Spinal cord (tissue), 10 donors: Measurements from ENCODE around the gene GSK3B. TPM values are rescaled to one million over a fixed set of nuclear protein-coding genes. Genes with fewer than 3 reads are reported as not detected.

Experiments used
- DNase-seq, 6 donors: peaks; one replicate each; pipeline versions ENCODE4 v3.0.0 to v3.0.0-alpha.2; 2013 to 2015; ENCODE audit warnings: low spot score in 6 of 6, low read depth in 4 of 6
- H3K27ac ChIP-seq: one replicate; pipeline ENCODE4 v1.5.1; 2013; ENCODE audit warnings: low read depth, low read length, control low read depth
- H3K27me3 ChIP-seq: one replicate; pipeline ENCODE4 v1.6.1; 2013; ENCODE audit warnings: low read length; ENCODE audit not compliant: control insufficient read depth, insufficient read depth
- H3K36me3 ChIP-seq: one replicate; pipeline ENCODE4 v1.6.1; 2013; ENCODE audit warnings: low read length; ENCODE audit not compliant: control insufficient read depth, insufficient read depth
- H3K4me1 ChIP-seq: one replicate; pipeline ENCODE4 v1.6.1; 2013; ENCODE audit warnings: low read length; ENCODE audit not compliant: control insufficient read depth, insufficient read depth
- H3K4me3 ChIP-seq: one replicate; pipeline ENCODE4 v1.5.1; 2013; ENCODE audit warnings: low read depth, low read length, control low read depth
- H3K9me3 ChIP-seq: one replicate; pipeline ENCODE4 v1.6.1; 2013; ENCODE audit warnings: low read length; ENCODE audit not compliant: control insufficient read depth, insufficient read depth
- WGBS: methylation state at CpG from one replicate; pipeline ENCODE4 v1.1.5; 2013; ENCODE audit warnings: missing lambda C conversion rate; ENCODE audit not compliant: insufficient coverage; 5-methylcytosine and 5-hydroxymethylcytosine counted together
- polyA plus RNA-seq, 2 donors: library from polyadenylated mRNA; unstranded; fragments of 120-200 nt; gene quantifications; one replicate each; pipeline ENCODE4 v1.2.1, GENCODE V29; 2013; ENCODE audit not compliant: insufficient read length in 2 of 2
- total RNA-seq, 2 donors: library from RNA; depleted of rRNA in 1 of 2; stranded (reverse); fragments of 120-200 nt in 1 of 2; fragments of >200 nt in 1 of 2; gene quantifications; one replicate each; pipeline versions ENCODE4 v1.2.3 to v1.2.4, GENCODE V29; 2013 to 2014
- donor health status: healthy.

GSK3B gene
- total and polyA plus RNA-seq, 4 donors, result 53.3 to 113 (median 73.1) TPM

GRCh38 chr3:120048355-120049041 is 45.7 kb downstream of the GSK3B start:
- peaks cover 5% of the 10 kb centered on the region for H3K9me3 ChIP-seq
- no peak for DNase-seq
- no peaks in the 10 kb centered on the region for H3K4me1 ChIP-seq
- no peak overlapping the region for H3K27ac ChIP-seq
- no peaks in the 10 kb centered on the region for H3K27me3 ChIP-seq
- no peak overlapping the region for H3K4me3 ChIP-seq
- no peaks in the 10 kb centered on the region for H3K36me3 ChIP-seq

GRCh38 chr3:120047686-120048085 is 46.6 kb downstream of the GSK3B start:
- peaks cover 5% of the 10 kb centered on the region for H3K9me3 ChIP-seq
- H3K36me3 ChIP-seq, result no peaks in the 10 kb centered on the region
- H3K4me3 ChIP-seq, result no peak overlapping the region
- no peak for DNase-seq
- H3K4me1 ChIP-seq, result no peaks in the 10 kb centered on the region
- no CpG with 5 or more reads among the region's 1 CpG for WGBS
- H3K27me3 ChIP-seq, result no peaks in the 10 kb centered on the region
- no peak overlapping the region for H3K27ac ChIP-seq

- DNase-seq, result no peak
- no peak overlapping the region for H3K4me3 ChIP-seq
- no peak overlapping the region for H3K27ac ChIP-seq
- H3K27me3 ChIP-seq, result no peaks in the 10 kb centered on the region
- peaks cover 2% of the 10 kb centered on the region for H3K36me3 ChIP-seq
- H3K4me1 ChIP-seq, result no peaks in the 10 kb centered on the region
- WGBS, result 90% methylated on average over 7 of the region's 8 CpGs
- H3K9me3 ChIP-seq, result peaks cover 7% of the 10 kb centered on the region
These were observed 53.4 kb downstream of the GSK3B start for GRCh38 chr3:120040813-120041377.

- no peak overlapping the region for H3K4me3 ChIP-seq
- H3K27me3 ChIP-seq, result no peaks in the 10 kb centered on the region
- peaks cover 7% of the 10 kb centered on the region for H3K9me3 ChIP-seq
- no peak for DNase-seq
- 95% methylated on average over 13 of the region's 20 CpGs for WGBS
- H3K36me3 ChIP-seq, result peaks cover 2% of the 10 kb centered on the region
- no peaks in the 10 kb centered on the region for H3K4me1 ChIP-seq
- no peak overlapping the region for H3K27ac ChIP-seq
These were observed 54.3 kb downstream of the GSK3B start for GRCh38 chr3:120039642-120040610.

- H3K9me3 ChIP-seq, result no peaks in the 10 kb centered on the region
- H3K36me3 ChIP-seq, result no peaks in the 10 kb centered on the region
- H3K27me3 ChIP-seq, result no peaks in the 10 kb centered on the region
- no peak for DNase-seq
- H3K4me3 ChIP-seq, result no peak overlapping the region
- no CpG with 5 or more reads among the region's 4 CpGs for whole genome bisulfite sequencing
- no peak overlapping the region for H3K27ac ChIP-seq
- no peaks in the 10 kb centered on the region for H3K4me1 ChIP-seq
These were observed 60.7 kb downstream of the GSK3B start for GRCh38 chr3:120033596-120033995.

- DNase-seq, result no peak
- Histone ChIP-seq H3K4me1 (no peaks in the 10 kb centered on the region), H3K27ac (no peak overlapping the region), H3K36me3 (no peaks in the 10 kb centered on the region), H3K4me3 (no peak overlapping the region), H3K27me3 (no peaks in the 10 kb centered on the region), H3K9me3 (no peaks in the 10 kb centered on the region)
These were observed 62.7 kb downstream of the GSK3B start for GRCh38 chr3:120031561-120031960.

- no peak overlapping the region for H3K27ac ChIP-seq
- no peaks in the 10 kb centered on the region for H3K36me3 ChIP-seq
- H3K4me1 ChIP-seq, result no peaks in the 10 kb centered on the region
- DNase-seq, result no peak
- no peaks in the 10 kb centered on the region for H3K9me3 ChIP-seq
- H3K4me3 ChIP-seq, result no peak overlapping the region
- H3K27me3 ChIP-seq, result no peaks in the 10 kb centered on the region
- WGBS, result 100% methylated on average over 1 of the region's 1 CpG
These were observed 64.5 kb downstream of the GSK3B start for GRCh38 chr3:120029749-120030148.

- no peaks in the 10 kb centered on the region for H3K4me1 ChIP-seq
- no peaks in the 10 kb centered on the region for H3K27me3 ChIP-seq
- no peak overlapping the region for H3K4me3 ChIP-seq
- H3K27ac ChIP-seq, result no peak overlapping the region
- no peaks in the 10 kb centered on the region for H3K36me3 ChIP-seq
- DNase-seq, result no peak
- no peaks in the 10 kb centered on the region for H3K9me3 ChIP-seq
- WGBS, result 90% methylated on average over 12 of the region's 13 CpGs
These were observed 65.8 kb downstream of the GSK3B start for GRCh38 chr3:120028271-120029047.

- Histone ChIP-seq H3K36me3 (no peaks in the 10 kb centered on the region), H3K27me3 (no peaks in the 10 kb centered on the region), H3K9me3 (no peaks in the 10 kb centered on the region), H3K4me3 (no peak overlapping the region), H3K4me1 (no peaks in the 10 kb centered on the region), H3K27ac (no peak overlapping the region)
- WGBS, result 100% methylated on average over 2 of the region's 4 CpGs
- DNase-seq, result no peak
These were observed 67.0 kb downstream of the GSK3B start for GRCh38 chr3:120027226-120027625.
